Measurements from ENCODE around the gene PKP4.

DNA sequence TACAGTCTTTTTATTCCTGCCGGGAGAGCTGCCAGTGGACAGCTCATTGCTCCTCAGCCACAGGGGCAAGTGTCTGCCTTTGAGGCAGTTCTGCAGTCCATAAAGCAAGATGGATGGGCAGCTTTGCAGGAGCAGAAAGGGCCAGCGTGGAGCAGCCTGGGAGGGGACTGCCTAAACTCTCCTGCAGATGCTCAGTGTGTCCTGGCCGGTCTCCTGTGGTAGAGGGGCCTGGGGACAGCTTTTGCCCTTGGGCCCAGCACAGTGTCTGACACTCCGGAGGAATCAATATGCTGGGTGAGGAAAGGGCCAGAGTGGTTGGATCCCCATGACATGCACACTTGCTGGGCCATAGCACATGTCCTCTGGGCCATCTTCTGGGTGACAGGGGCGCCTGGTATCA lies 272.7 kb downstream of the PKP4 start:
- no peak for TF ChIP-seq EZH2 (IDR thresholded peaks at IDR 0.05; ENCODE audit: borderline replicate concordance, insufficient read depth, low read length, poor library complexity, severe bottlenecking)
- TF ChIP-seq, protein P1, sequence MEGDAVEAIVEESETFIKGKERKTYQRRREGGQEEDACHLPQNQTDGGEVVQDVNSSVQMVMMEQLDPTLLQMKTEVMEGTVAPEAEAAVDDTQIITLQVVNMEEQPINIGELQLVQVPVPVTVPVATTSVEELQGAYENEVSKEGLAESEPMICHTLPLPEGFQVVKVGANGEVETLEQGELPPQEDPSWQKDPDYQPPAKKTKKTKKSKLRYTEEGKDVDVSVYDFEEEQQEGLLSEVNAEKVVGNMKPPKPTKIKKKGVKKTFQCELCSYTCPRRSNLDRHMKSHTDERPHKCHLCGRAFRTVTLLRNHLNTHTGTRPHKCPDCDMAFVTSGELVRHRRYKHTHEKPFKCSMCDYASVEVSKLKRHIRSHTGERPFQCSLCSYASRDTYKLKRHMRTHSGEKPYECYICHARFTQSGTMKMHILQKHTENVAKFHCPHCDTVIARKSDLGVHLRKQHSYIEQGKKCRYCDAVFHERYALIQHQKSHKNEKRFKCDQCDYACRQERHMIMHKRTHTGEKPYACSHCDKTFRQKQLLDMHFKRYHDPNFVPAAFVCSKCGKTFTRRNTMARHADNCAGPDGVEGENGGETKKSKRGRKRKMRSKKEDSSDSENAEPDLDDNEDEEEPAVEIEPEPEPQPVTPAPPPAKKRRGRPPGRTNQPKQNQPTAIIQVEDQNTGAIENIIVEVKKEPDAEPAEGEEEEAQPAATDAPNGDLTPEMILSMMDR (IDR thresholded peaks at IDR 0.05; ENCODE audit: poor library complexity, severe bottlenecking), result no peak
